Smooth muscle cell (in vitro differentiated cells): ENCODE measurements around the gene SLC35E1. TPM values are rescaled to one million over a fixed set of nuclear protein-coding genes. Genes with fewer than 3 reads are reported as not detected.

Experiments
- DNase-seq: peaks from one replicate; lab custom pipeline; 2025; ENCODE audit not compliant: unreplicated experiment; lab: John Stamatoyannopoulos, UW
- H2AFZ ChIP-seq: fragments of 200-600 bp; sonication (generic); 2 replicates; pipeline ENCODE4 v1.6.0; 2016; ENCODE audit warnings: antibody characterized with exemption, low read depth, mild to moderate bottlenecking
- H3F3A ChIP-seq: fragments of 200-600 bp; sonication (generic); 2 replicates; pipeline ENCODE4 v1.6.0; 2017; ENCODE audit warnings: antibody characterized with exemption, low read depth
- H3K27ac ChIP-seq: fragments of 200-600 bp; sonication (generic); 2 replicates; pipeline ENCODE4 v1.5.1; 2016; ENCODE audit warnings: low read depth, mild to moderate bottlenecking
- H3K27me3 ChIP-seq: fragments of 200-600 bp; sonication (generic); 2 replicates; pipeline ENCODE4 v1.6.1; 2016; ENCODE audit warnings: low read depth, mild to moderate bottlenecking
- H3K36me3 ChIP-seq: fragments of 200-600 bp; sonication (generic); 2 replicates; pipeline ENCODE4 v1.5.1; 2016; ENCODE audit warnings: low read depth
- H3K4me1 ChIP-seq: fragments of 200-600 bp; sonication (generic); 2 replicates; pipeline ENCODE4 v1.5.1; 2016; ENCODE audit warnings: low read depth
- H3K4me2 ChIP-seq: fragments of 200-600 bp; sonication (generic); 2 replicates; pipeline ENCODE4 v1.6.0; 2016; ENCODE audit warnings: mild to moderate bottlenecking
- H3K4me3 ChIP-seq: fragments of 200-600 bp; sonication (generic); 2 replicates; pipeline ENCODE4 v1.5.1; 2016; ENCODE audit warnings: mild to moderate bottlenecking
- H3K79me2 ChIP-seq: fragments of 200-600 bp; sonication (generic); 2 replicates; pipeline ENCODE4 v1.6.0; 2016; ENCODE audit warnings: low read depth, mild to moderate bottlenecking
- H3K9ac ChIP-seq: fragments of 200-600 bp; sonication (generic); 2 replicates; pipeline ENCODE4 v1.6.0; 2016; ENCODE audit warnings: low read depth
- H3K9me3 ChIP-seq: fragments of 200-600 bp; sonication (generic); replicated peaks from 2 replicates; pipeline ENCODE4 v1.5.1; 2016; ENCODE audit warnings: low read depth
- H4K20me1 ChIP-seq: fragments of 200-600 bp; sonication (generic); 2 replicates; pipeline ENCODE4 v1.6.0; 2016; ENCODE audit warnings: low read depth
- CTCF ChIP-seq: fragments of 200-600 bp; sonication (generic); IDR thresholded peaks from 2 replicates; pipeline ENCODE4 v1.5.1; 2017; ENCODE audit warnings: borderline replicate concordance, mild to moderate bottlenecking, antibody characterized with exemption; ENCODE audit not compliant: insufficient read depth, poor library complexity, severe bottlenecking
- WGBS: methylation state at CpG from one replicate; pipeline ENCODE4 v1.1.7; 2016; ENCODE audit warnings: low lambda C conversion rate; 5-methylcytosine and 5-hydroxymethylcytosine counted together
- polyA plus RNA-seq: library from polyadenylated mRNA; unstranded; fragments of >200 nt; fragmentation: Nextera tagmentation; extraction: Ambion mirVana; gene quantifications from 2 replicates; pipeline ENCODE4 v1.2.1, GENCODE V29; 2016
- total RNA-seq: library from RNA; depleted of rRNA; stranded (reverse); fragments of >200 nt; gene quantifications from 2 replicates; pipeline ENCODE4 v1.2.3, GENCODE V29; 2014

SLC35E1 gene
- total and polyA plus RNA-seq, 2 experiments from 2014 or later: 35.3 to 37.3 TPM

GRCh38 chr19:16530540-16531379 lies 41.5 kb downstream of the SLC35E1 start:
- no peak overlapping the region for H3K4me2 ChIP-seq
- no peaks in the 10 kb centered on the region for H3K4me1 ChIP-seq
- H2AFZ ChIP-seq: no peak overlapping the region
- H3K27ac ChIP-seq: no peak overlapping the region
- H4K20me1 ChIP-seq: peaks cover 24% of the 10 kb centered on the region
- no peaks in the 10 kb centered on the region for H3K36me3 ChIP-seq
- no peak overlapping the region for H3K4me3 ChIP-seq
- 97% methylated on average over 42 of the region's 43 CpGs for WGBS
- no peaks in the 10 kb centered on the region for H3K79me2 ChIP-seq
- no peaks in the 10 kb centered on the region for H3K9me3 ChIP-seq
- no peak overlapping the region for H3K9ac ChIP-seq
- H3K27me3 ChIP-seq: no peaks in the 10 kb centered on the region
- DNase-seq: no peak
- H3F3A ChIP-seq: no peaks in the 10 kb centered on the region
- no peak for TF ChIP-seq CTCF

GRCh38 chr19:16529466-16530144 lies 42.6 kb downstream of the SLC35E1 start:
- Histone ChIP-seq H3K4me3 (no peak overlapping the region), H3K27me3 (no peaks in the 10 kb centered on the region), H3K79me2 (no peaks in the 10 kb centered on the region), H3K36me3 (no peaks in the 10 kb centered on the region), H2AFZ (no peak overlapping the region), H3K4me2 (no peak overlapping the region), H4K20me1 (peaks cover 14% of the 10 kb centered on the region), H3K9me3 (no peaks in the 10 kb centered on the region), H3K9ac (no peak overlapping the region), H3K4me1 (no peaks in the 10 kb centered on the region), H3K27ac (no peak overlapping the region), H3F3A (no peaks in the 10 kb centered on the region)
- 94% methylated on average over 23 of the region's 25 CpGs for WGBS
- no peak for TF ChIP-seq CTCF
- DNase-seq: no peak

- Histone ChIP-seq H3K4me1 (no peaks in the 10 kb centered on the region), H3K27me3 (no peaks in the 10 kb centered on the region), H3F3A (no peaks in the 10 kb centered on the region), H3K9ac (no peak overlapping the region), H3K27ac (peak overlapping the region; percentile 47), H3K79me2 (no peaks in the 10 kb centered on the region), H3K36me3 (no peaks in the 10 kb centered on the region), H4K20me1 (peaks cover 8% of the 10 kb centered on the region), H3K9me3 (no peaks in the 10 kb centered on the region), H3K4me3 (no peak overlapping the region), H2AFZ (no peak overlapping the region), H3K4me2 (no peak overlapping the region)
- no peak for DNase-seq
- peak; percentile 34 for TF ChIP-seq CTCF
- 90% methylated on average over 12 of the region's 12 CpGs for WGBS
These were observed 44.2 kb downstream of the SLC35E1 start for GRCh38 chr19:16527971-16528521.
